Thoracic aorta (tissue), 2 donors: ENCODE measurements around the gene WSB2. TPM values are rescaled to one million over a fixed set of nuclear protein-coding genes. Genes with fewer than 3 reads are reported as not detected.

Experiments
- ATAC-seq: fragments of 150-250 bp; one replicate; pipeline ENCODE4 v1.8.0; 2017; ENCODE audit warnings: low read depth; ENCODE audit not compliant: insufficient number of reproducible peaks, low FRiP score
- DNase-seq: peaks from one replicate; pipeline ENCODE4 v3.0.0-alpha.2; 2020; ENCODE audit warnings: low spot score
- H3K27ac ChIP-seq, 2 donors: fragments of 200-600 bp; sonication (generic); 1 replicate in 1 of 2; 2 replicates in 1 of 2; pipeline ENCODE4 v1.5.1; 2016; ENCODE audit warnings: mild to moderate bottlenecking in 2 of 2, moderate library complexity in 2 of 2
- H3K27me3 ChIP-seq: fragments of 200-600 bp; sonication (generic); replicated peaks from 2 replicates; pipeline ENCODE4 v1.6.0; 2016; ENCODE audit warnings: mild to moderate bottlenecking; ENCODE audit not compliant: insufficient read depth
- H3K36me3 ChIP-seq: fragments of 200-600 bp; sonication (generic); one replicate; pipeline ENCODE4 v1.5.1; 2016
- H3K4me1 ChIP-seq, 2 donors: fragments of 200-600 bp; sonication (generic); 1 replicate in 1 of 2; 2 replicates in 1 of 2; pipeline versions ENCODE4 v1.5.1 to v1.6.0; 2016; ENCODE audit warnings: low read depth in 2 of 2, mild to moderate bottlenecking in 1 of 2; ENCODE audit not compliant: control insufficient read depth in 1 of 2
- H3K4me3 ChIP-seq: fragments of 200-600 bp; sonication (generic); 2 replicates; pipeline ENCODE4 v1.5.1; 2016; ENCODE audit warnings: mild to moderate bottlenecking
- H3K9me3 ChIP-seq: fragments of 200-600 bp; sonication (generic); 2 replicates; pipeline ENCODE4 v1.5.1; 2016
- CTCF ChIP-seq: fragments of 200-600 bp; sonication (generic); IDR thresholded peaks from one replicate; pipeline ENCODE4 v1.5.1; 2019; ENCODE audit warnings: antibody characterized with exemption
- total RNA-seq, 2 donors: library from RNA; depleted of rRNA; stranded (reverse); fragments of >200 nt; gene quantifications; one replicate each; pipeline versions ENCODE4 v1.1.0 to v1.2.3, GENCODE V29; 2016

WSB2 gene
- total RNA-seq, 2 donors from 2014 or later = 88.9 to 95.1 TPM

GRCh38 chr12:118058227-118058626 lies 2.8 kb downstream of the WSB2 start:
- ATAC-seq (no peak), DNase-seq (no peak)
- Histone ChIP-seq H3K36me3 (no peaks in the 10 kb centered on the region), H3K9me3 (no peaks in the 10 kb centered on the region), H3K27ac (peak overlapping the region in 1 of 2 donors; percentile 97), H3K4me3 (no peak overlapping the region), H3K27me3 (no peaks in the 10 kb centered on the region), H3K4me1 (peaks cover 25 to 59% of the 10 kb centered on the region in 2 donors)
- TF ChIP-seq CTCF = no peak

- ATAC-seq (no peak), DNase-seq (no peak)
- H3K27me3 ChIP-seq = no peaks in the 10 kb centered on the region
- H3K9me3 ChIP-seq = no peaks in the 10 kb centered on the region
- H3K4me1 ChIP-seq = peaks cover 30 to 68% of the 10 kb centered on the region in 2 donors
- peak overlapping the region; percentile 5 to 12 for H3K27ac ChIP-seq
- no peak overlapping the region for H3K4me3 ChIP-seq
- TF ChIP-seq CTCF = no peak
- H3K36me3 ChIP-seq = peaks cover under 1% of the 10 kb centered on the region
Observed at GRCh38 chr12:118055865-118056773, 4.9 kb downstream of the WSB2 start.

GRCh38 chr12:118055144-118055557 lies 5.8 kb downstream of the WSB2 start:
- Histone ChIP-seq H3K36me3 (peaks cover 3% of the 10 kb centered on the region), H3K27ac (peak overlapping the region in 1 of 2 donors; percentile 11), H3K4me3 (no peak overlapping the region), H3K9me3 (no peaks in the 10 kb centered on the region), H3K27me3 (no peaks in the 10 kb centered on the region), H3K4me1 (peaks cover 30 to 67% of the 10 kb centered on the region in 2 donors)
- ATAC-seq = no peak
- no peak for DNase-seq
- TF ChIP-seq CTCF = peak; percentile 36

GRCh38 chr12:118053071-118053985 lies 7.7 kb downstream of the WSB2 start:
- H3K36me3 ChIP-seq = peaks cover 3% of the 10 kb centered on the region
- ATAC-seq (no peak), DNase-seq (no peak)
- H3K27me3 ChIP-seq = no peaks in the 10 kb centered on the region
- H3K4me1 ChIP-seq = peaks cover 19 to 49% of the 10 kb centered on the region in 2 donors
- no peak for TF ChIP-seq CTCF
- H3K4me3 ChIP-seq = no peak overlapping the region
- peak overlapping the region; percentile 52 to 72 for H3K27ac ChIP-seq
- no peaks in the 10 kb centered on the region for H3K9me3 ChIP-seq
